ENCODE measurements around the gene UNC119.

The UNC119 gene

GRCh38 chr17:28573040-28573380 is 20.6 kb upstream of the UNC119 start:
- DNase-seq (ENCODE audit: low read depth) = no peak

GRCh38 chr17:28572259-28573039 is 20.0 kb upstream of the UNC119 start:
- DNase-seq (ENCODE audit: low read depth) = no peak

- peak; percentile 56 for DNase-seq (ENCODE audit: low read depth)
These were observed 19.1 kb upstream of the UNC119 start, which contains the start of gene PIGS for GRCh38 chr17:28571361-28572122. Gene PIGS, minus strand, starts transcription at chr17:28571524. Its CDS starts 28 bp downstream, at chr17:28571496.

GRCh38 chr17:28570716-28571360 is 18.4 kb upstream of the UNC119 start:
- DNase-seq (ENCODE audit: low read depth) = no peak

GRCh38 chr17:28569446-28569845 is 17.0 kb upstream of the UNC119 start:
- DNase-seq (ENCODE audit: low read depth) = no peak

- no peak for DNase-seq (ENCODE audit: low read depth)
These were observed 15.2 kb upstream of the UNC119 start for GRCh38 chr17:28567604-28568003.

GRCh38 chr17:28563475-28563874 is 11.1 kb upstream of the UNC119 start:
- peak; percentile 48 for DNase-seq (ENCODE audit: low read depth)

GRCh38 chr17:28555022-28555421 is 2.6 kb upstream of the UNC119 start:
- no peak for DNase-seq (ENCODE audit: low read depth)

- DNase-seq (ENCODE audit: low read depth) = no peak
These were observed 2.1 kb upstream of the UNC119 start for GRCh38 chr17:28554565-28554964.

- no peak for DNase-seq (ENCODE audit: low read depth)
These were observed 629 bp upstream of the UNC119 start for GRCh38 chr17:28553000-28553505.

- DNase-seq (ENCODE audit: low read depth) = no peak
These were observed 826 bp downstream of the UNC119 start for GRCh38 chr17:28551421-28552175.

GRCh38 chr17:28550858-28551257 is 1.6 kb downstream of the UNC119 start:
- DNase-seq (ENCODE audit: low read depth) = no peak

- DNase-seq (ENCODE audit: low read depth) = no peak
These were observed 2.9 kb downstream of the UNC119 start for GRCh38 chr17:28549236-28550132.

- DNase-seq (ENCODE audit: low read depth) = no peak
These were observed 3.9 kb downstream of the UNC119 start for GRCh38 chr17:28548417-28549130.

GRCh38 chr17:28547623-28548416 is 4.6 kb downstream of the UNC119 start:
- DNase-seq (ENCODE audit: low read depth) = no peak

- DNase-seq (ENCODE audit: low read depth) = no peak
These were observed 5.3 kb downstream of the UNC119 start for GRCh38 chr17:28547096-28547622.

GRCh38 chr17:28545787-28546415 is 6.5 kb downstream of the UNC119 start:
- DNase-seq (ENCODE audit: low read depth) = no peak

GRCh38 chr17:28545141-28545503 is 7.3 kb downstream of the UNC119 start:
- no peak for DNase-seq (ENCODE audit: low read depth)

Data from non-pigmented ciliary epithelial cell (primary cell).